Measurements from ENCODE around the gene AHDC1. TPM values are rescaled to one million over a fixed set of nuclear protein-coding genes. Genes with fewer than 3 reads are reported as not detected.

Gene AHDC1
- total and polyA plus RNA-seq, 9 of the 15 experiments (the other 6 are each of a cell fraction or from before 2014, with no cell fraction given), result 0.21 to 36.4 (median 4.7) TPM

DNA sequence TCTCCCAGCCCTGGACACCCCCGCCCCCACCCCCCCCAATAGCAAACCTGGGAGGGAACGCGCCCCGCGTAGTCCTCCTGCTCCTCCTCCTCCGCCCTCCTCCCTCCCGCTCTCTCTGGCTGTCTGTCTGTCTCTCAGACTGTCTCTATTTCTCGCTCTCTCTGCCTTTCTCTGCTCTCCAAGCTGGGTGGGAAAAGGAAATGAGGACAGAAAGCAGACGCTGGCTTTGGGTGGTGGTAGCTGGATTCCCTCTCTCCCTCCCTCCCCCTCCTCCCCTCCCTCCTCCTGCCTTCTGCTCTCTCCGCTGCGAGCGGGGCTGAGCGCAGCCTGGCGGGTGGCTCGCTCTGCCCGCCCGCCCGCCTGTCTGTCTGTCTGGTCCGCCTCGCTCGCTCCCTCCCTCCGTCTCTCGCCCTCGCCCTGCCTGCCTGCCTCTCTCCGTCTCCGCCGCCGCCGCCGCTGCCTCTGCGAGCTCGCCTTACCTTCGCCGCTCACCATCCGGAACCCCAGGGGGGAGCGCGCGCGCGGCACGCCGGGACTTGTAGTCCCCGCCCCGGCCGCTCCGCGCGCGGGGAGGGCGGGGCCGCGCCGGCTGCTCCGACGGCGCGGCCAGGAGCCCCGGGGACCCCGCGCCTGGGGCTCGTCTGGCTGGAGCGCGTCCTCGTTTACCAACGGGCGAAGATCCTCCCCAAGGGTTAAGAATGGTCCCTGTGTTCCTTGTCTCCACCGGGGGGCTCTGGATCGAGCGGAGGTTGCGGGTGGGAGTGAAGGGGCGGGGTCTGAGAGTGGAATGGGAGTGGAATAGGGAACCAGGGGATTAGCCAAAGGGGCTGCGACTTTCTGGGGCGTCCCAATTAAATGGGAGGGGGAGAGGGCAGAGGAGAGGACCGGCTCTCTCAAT is at the start of gene AHDC1 (continued):
- TF ChIP-seq HNRNPH1 (optimal IDR thresholded peaks at IDR 0.05; ENCODE audit: low read depth, low read length), result no peak
- TF ChIP-seq, protein P1, sequence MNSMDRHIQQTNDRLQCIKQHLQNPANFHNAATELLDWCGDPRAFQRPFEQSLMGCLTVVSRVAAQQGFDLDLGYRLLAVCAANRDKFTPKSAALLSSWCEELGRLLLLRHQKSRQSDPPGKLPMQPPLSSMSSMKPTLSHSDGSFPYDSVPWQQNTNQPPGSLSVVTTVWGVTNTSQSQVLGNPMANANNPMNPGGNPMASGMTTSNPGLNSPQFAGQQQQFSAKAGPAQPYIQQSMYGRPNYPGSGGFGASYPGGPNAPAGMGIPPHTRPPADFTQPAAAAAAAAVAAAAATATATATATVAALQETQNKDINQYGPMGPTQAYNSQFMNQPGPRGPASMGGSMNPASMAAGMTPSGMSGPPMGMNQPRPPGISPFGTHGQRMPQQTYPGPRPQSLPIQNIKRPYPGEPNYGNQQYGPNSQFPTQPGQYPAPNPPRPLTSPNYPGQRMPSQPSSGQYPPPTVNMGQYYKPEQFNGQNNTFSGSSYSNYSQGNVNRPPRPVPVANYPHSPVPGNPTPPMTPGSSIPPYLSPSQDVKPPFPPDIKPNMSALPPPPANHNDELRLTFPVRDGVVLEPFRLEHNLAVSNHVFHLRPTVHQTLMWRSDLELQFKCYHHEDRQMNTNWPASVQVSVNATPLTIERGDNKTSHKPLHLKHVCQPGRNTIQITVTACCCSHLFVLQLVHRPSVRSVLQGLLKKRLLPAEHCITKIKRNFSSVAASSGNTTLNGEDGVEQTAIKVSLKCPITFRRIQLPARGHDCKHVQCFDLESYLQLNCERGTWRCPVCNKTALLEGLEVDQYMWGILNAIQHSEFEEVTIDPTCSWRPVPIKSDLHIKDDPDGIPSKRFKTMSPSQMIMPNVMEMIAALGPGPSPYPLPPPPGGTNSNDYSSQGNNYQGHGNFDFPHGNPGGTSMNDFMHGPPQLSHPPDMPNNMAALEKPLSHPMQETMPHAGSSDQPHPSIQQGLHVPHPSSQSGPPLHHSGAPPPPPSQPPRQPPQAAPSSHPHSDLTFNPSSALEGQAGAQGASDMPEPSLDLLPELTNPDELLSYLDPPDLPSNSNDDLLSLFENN (IDR thresholded peaks at IDR 0.05; ENCODE audit: low read depth in 2 of 2, low read length in 2 of 2), result no peak
- no peak for TF ChIP-seq TCFL5 (CRISPR knock-in tag; conservative IDR thresholded peaks at IDR 0.05)
- TF ChIP-seq ETS2 (tag; IDR thresholded peaks at IDR 0.05; ENCODE audit: borderline replicate concordance, poor library complexity, severe bottlenecking), result no peak
- TF ChIP-seq SMC3 (conservative IDR thresholded peaks at IDR 0.05; ENCODE audit: insufficient read depth, low read depth, low read length), result 0 out of 2 replicates have a peak, but pooled peaks have one; percentile 2
- no peak for TF ChIP-seq RHOXF2B (CRISPR knock-in tag; conservative IDR thresholded peaks at IDR 0.05)
- no peak for TF ChIP-seq FOXJ3 (CRISPR knock-in tag; IDR thresholded peaks at IDR 0.05)
- TF ChIP-seq NFIX (CRISPR knock-in tag; IDR thresholded peaks at IDR 0.05; ENCODE audit: low read depth), result no peak
- TF ChIP-seq OTX1 (CRISPR knock-in tag; IDR thresholded peaks at IDR 0.05), result 0 out of 2 replicates have a peak, but pooled peaks have one; percentile 35
- no peak for TF ChIP-seq ATF1 (CRISPR knock-in tag; IDR thresholded peaks at IDR 0.05)
- TF ChIP-seq ATF1 (tag; IDR thresholded peaks at IDR 0.05), result no peak
- TF ChIP-seq GATA2 (CRISPR knock-in tag; IDR thresholded peaks at IDR 0.05), result no peak
- TF ChIP-seq, protein P2, sequence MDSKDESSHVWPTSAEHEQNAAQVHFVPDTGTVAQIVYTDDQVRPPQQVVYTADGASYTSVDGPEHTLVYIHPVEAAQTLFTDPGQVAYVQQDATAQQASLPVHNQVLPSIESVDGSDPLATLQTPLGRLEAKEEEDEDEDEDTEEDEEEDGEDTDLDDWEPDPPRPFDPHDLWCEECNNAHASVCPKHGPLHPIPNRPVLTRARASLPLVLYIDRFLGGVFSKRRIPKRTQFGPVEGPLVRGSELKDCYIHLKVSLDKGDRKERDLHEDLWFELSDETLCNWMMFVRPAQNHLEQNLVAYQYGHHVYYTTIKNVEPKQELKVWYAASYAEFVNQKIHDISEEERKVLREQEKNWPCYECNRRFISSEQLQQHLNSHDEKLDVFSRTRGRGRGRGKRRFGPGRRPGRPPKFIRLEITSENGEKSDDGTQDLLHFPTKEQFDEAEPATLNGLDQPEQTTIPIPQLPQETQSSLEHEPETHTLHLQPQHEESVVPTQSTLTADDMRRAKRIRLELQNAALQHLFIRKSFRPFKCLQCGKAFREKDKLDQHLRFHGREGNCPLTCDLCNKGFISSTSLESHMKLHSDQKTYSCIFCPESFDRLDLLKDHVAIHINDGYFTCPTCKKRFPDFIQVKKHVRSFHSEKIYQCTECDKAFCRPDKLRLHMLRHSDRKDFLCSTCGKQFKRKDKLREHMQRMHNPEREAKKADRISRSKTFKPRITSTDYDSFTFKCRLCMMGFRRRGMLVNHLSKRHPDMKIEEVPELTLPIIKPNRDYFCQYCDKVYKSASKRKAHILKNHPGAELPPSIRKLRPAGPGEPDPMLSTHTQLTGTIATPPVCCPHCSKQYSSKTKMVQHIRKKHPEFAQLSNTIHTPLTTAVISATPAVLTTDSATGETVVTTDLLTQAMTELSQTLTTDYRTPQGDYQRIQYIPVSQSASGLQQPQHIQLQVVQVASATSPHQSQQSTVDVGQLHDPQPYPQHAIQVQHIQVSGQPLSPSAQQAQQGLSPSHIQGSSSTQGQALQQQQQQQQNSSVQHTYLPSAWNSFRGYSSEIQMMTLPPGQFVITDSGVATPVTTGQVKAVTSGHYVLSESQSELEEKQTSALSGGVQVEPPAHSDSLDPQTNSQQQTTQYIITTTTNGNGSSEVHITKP (IDR thresholded peaks at IDR 0.05; ENCODE audit: partially characterized antibody), result no peak
- no peak; the same call in 1 of the 2 replicates for TF ChIP-seq NR2C2 (CRISPR knock-in tag; IDR thresholded peaks at IDR 0.05)
- peak; percentile 59 for TF ChIP-seq NR2C2 (tag; IDR thresholded peaks at IDR 0.05)
- TF ChIP-seq ZBED1 (IDR thresholded peaks at IDR 0.05), result no peak
- TF ChIP-seq, protein P3, sequence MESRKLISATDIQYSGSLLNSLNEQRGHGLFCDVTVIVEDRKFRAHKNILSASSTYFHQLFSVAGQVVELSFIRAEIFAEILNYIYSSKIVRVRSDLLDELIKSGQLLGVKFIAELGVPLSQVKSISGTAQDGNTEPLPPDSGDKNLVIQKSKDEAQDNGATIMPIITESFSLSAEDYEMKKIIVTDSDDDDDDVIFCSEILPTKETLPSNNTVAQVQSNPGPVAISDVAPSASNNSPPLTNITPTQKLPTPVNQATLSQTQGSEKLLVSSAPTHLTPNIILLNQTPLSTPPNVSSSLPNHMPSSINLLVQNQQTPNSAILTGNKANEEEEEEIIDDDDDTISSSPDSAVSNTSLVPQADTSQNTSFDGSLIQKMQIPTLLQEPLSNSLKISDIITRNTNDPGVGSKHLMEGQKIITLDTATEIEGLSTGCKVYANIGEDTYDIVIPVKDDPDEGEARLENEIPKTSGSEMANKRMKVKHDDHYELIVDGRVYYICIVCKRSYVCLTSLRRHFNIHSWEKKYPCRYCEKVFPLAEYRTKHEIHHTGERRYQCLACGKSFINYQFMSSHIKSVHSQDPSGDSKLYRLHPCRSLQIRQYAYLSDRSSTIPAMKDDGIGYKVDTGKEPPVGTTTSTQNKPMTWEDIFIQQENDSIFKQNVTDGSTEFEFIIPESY (CRISPR knock-in tag; IDR thresholded peaks at IDR 0.05), result no peak

Measured in K562 (cell line).